SIG-M5 treated with dmso at 0.1 percent for 504 hours (cell line): ENCODE data around the gene PCGF2.
"Not testable (repeated sequence)": the region's sequence is repeated elsewhere in the genome, so short reads cannot be mapped to it uniquely, and the experiment has no call there.

Experiments used
- DNase-seq: peaks from one replicate; lab custom pipeline; 2025; ENCODE audit not compliant: unreplicated experiment; lab: John Stamatoyannopoulos, UW

Gene PCGF2

GRCh38 chr17:38748149-38748891, at the start of gene PCGF2:
Gene PCGF2, minus strand, starts transcription at chr17:38748336. Its CDS starts 7,934 bp downstream, at chr17:38740402.
- no peak for DNase-seq

GRCh38 chr17:38797828-38798227, 49.7 kb upstream of the PCGF2 start:
- DNase-seq = no peak

GRCh38 chr17:38797158-38797490, 49.0 kb upstream of the PCGF2 start:
- DNase-seq = no peak

GRCh38 chr17:38796451-38797157, 48.5 kb upstream of the PCGF2 start:
- no peak for DNase-seq

GRCh38 chr17:38794221-38794620, 46.1 kb upstream of the PCGF2 start:
- DNase-seq = no peak

GRCh38 chr17:38791162-38791561, 43.0 kb upstream of the PCGF2 start:
- DNase-seq = no peak

GRCh38 chr17:38790148-38790707, 42.1 kb upstream of the PCGF2 start:
- not testable (repeated sequence) for DNase-seq

GRCh38 chr17:38789185-38789584, 41.0 kb upstream of the PCGF2 start:
- DNase-seq = no peak

GRCh38 chr17:38787999-38788398, 39.9 kb upstream of the PCGF2 start:
- DNase-seq = not testable (repeated sequence)

- DNase-seq = no peak
These were observed 38.2 kb upstream of the PCGF2 start for GRCh38 chr17:38786372-38786771.

- no peak for DNase-seq
These were observed 35.1 kb upstream of the PCGF2 start for GRCh38 chr17:38783227-38783626.

GRCh38 chr17:38779965-38780752, 32.0 kb upstream of the PCGF2 start:
- no peak for DNase-seq

- DNase-seq = no peak
These were observed 29.6 kb upstream of the PCGF2 start for GRCh38 chr17:38777641-38778250.

GRCh38 chr17:38773258-38773657, 25.1 kb upstream of the PCGF2 start:
- DNase-seq = no peak

GRCh38 chr17:38768417-38768816, 20.3 kb upstream of the PCGF2 start:
- DNase-seq = no peak

GRCh38 chr17:38766341-38766740, 18.2 kb upstream of the PCGF2 start:
- no peak for DNase-seq

- DNase-seq = no peak
These were observed 14.1 kb upstream of the PCGF2 start for GRCh38 chr17:38762231-38762630.

GRCh38 chr17:38761612-38762011, 13.5 kb upstream of the PCGF2 start:
- no peak for DNase-seq

GRCh38 chr17:38753071-38753506, 5.0 kb upstream of the PCGF2 start:
- no peak for DNase-seq

GRCh38 chr17:38752308-38753070, 4.4 kb upstream of the PCGF2 start, which contains the start of gene PSMB3:
Gene PSMB3, plus strand, starts transcription at chr17:38752741. Its CDS starts 86 bp downstream, at chr17:38752827.
- DNase-seq = peak; percentile 100
